C4-2B (cell line): ENCODE data around the gene METTL24.

Experiments
- ZFX ChIP-seq: fragments of 450-650 bp; IDR thresholded peaks from 2 replicates; pipeline ENCODE4 v1.6.1; 2017
- TF ChIP-seq, protein P1 (sequence below): fragments of 450-650 bp; conservative IDR thresholded peaks from 2 replicates; pipeline ENCODE4 v1.5.1; 2017; ENCODE audit warnings: mild to moderate bottlenecking

DNA sequence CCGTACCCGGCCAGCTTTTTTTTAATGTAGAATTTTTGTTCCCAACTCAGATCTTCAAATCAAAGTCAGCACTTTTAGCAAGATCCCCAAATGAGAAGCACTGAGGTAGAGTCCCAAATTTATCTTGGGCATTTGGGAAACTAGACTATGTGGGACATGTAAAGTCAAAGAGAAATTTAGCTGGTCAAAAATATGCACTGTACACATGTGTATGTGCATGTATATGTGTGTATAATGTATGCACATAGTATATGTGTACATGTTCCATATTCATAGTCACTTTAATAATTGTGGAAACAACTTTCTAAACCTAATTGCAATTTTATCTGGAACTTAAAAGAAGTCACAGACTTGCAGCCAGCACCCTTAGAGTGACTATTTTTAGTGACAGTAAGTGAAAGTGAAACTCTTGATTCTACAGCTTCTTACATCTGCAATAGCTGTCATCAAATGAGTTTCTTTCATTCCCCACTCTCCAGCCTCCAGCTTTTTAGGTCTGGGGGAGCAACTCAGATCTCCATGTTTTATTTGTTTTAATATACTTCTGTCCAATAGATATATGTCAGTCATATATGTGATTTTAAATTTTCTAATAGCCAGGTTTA lies 124.3 kb downstream of the METTL24 start:
- TF ChIP-seq, protein P1, sequence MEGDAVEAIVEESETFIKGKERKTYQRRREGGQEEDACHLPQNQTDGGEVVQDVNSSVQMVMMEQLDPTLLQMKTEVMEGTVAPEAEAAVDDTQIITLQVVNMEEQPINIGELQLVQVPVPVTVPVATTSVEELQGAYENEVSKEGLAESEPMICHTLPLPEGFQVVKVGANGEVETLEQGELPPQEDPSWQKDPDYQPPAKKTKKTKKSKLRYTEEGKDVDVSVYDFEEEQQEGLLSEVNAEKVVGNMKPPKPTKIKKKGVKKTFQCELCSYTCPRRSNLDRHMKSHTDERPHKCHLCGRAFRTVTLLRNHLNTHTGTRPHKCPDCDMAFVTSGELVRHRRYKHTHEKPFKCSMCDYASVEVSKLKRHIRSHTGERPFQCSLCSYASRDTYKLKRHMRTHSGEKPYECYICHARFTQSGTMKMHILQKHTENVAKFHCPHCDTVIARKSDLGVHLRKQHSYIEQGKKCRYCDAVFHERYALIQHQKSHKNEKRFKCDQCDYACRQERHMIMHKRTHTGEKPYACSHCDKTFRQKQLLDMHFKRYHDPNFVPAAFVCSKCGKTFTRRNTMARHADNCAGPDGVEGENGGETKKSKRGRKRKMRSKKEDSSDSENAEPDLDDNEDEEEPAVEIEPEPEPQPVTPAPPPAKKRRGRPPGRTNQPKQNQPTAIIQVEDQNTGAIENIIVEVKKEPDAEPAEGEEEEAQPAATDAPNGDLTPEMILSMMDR, result no peak
- TF ChIP-seq ZFX, result no peak
